Dedifferentiated amniotic fluid mesenchymal stem cell (primary cell): ENCODE measurements around the gene PRKCE.
"Not testable (repeated sequence)": the region's sequence is repeated elsewhere in the genome, so short reads cannot be mapped to it uniquely, and the experiment has no call there.

Source experiments
- DNase-seq: peaks from one replicate; pipeline ENCODE4 v3.0.0-alpha.2; 2016; ENCODE audit errors: extremely low spot score

The PRKCE gene

GRCh38 chr2:46184794-46185583 lies 533.5 kb downstream of the PRKCE start:
- DNase-seq = no peak

- DNase-seq = no peak
Measured at GRCh38 chr2:46187112-46187618, 535.7 kb downstream of the PRKCE start.

GRCh38 chr2:46188041-46188716 lies 536.7 kb downstream of the PRKCE start:
- DNase-seq = no peak

GRCh38 chr2:46193356-46193755 lies 541.9 kb downstream of the PRKCE start:
- no peak for DNase-seq

- no peak for DNase-seq
Measured at GRCh38 chr2:46193855-46194254, 542.4 kb downstream of the PRKCE start.

GRCh38 chr2:46194856-46195255 lies 543.4 kb downstream of the PRKCE start:
- no peak for DNase-seq

GRCh38 chr2:46195819-46196218 lies 544.3 kb downstream of the PRKCE start:
- DNase-seq = no peak

- no peak for DNase-seq
Measured at GRCh38 chr2:46196871-46197462, 545.5 kb downstream of the PRKCE start.

GRCh38 chr2:46197672-46198071 lies 546.2 kb downstream of the PRKCE start:
- DNase-seq = no peak

- DNase-seq = no peak
Measured at GRCh38 chr2:46198164-46198883, 546.8 kb downstream of the PRKCE start.

GRCh38 chr2:46198966-46199365 lies 547.5 kb downstream of the PRKCE start:
- DNase-seq = no peak

- no peak for DNase-seq
Measured at GRCh38 chr2:46200100-46200690, 548.7 kb downstream of the PRKCE start.

GRCh38 chr2:46200861-46201605 lies 549.6 kb downstream of the PRKCE start:
- no peak for DNase-seq

GRCh38 chr2:46202453-46202852 lies 551.0 kb downstream of the PRKCE start:
- no peak for DNase-seq

GRCh38 chr2:46202987-46203386 lies 551.5 kb downstream of the PRKCE start:
- DNase-seq = no peak

GRCh38 chr2:46203636-46204035 lies 552.2 kb downstream of the PRKCE start:
- DNase-seq = not testable (repeated sequence)

- no peak for DNase-seq
Measured at GRCh38 chr2:46207591-46207990, 556.1 kb downstream of the PRKCE start.

GRCh38 chr2:46208766-46209165 lies 557.3 kb downstream of the PRKCE start:
- no peak for DNase-seq

- no peak for DNase-seq
Measured at GRCh38 chr2:46210063-46210462, 558.6 kb downstream of the PRKCE start.

GRCh38 chr2:46211461-46211860 lies 560.0 kb downstream of the PRKCE start:
- DNase-seq = no peak

- DNase-seq = no peak
Measured at GRCh38 chr2:46213906-46214305, 562.4 kb downstream of the PRKCE start.
